Eye (tissue), 1 donor: ENCODE results near the gene CDKAL1.
"Not testable (repeated sequence)": the region's sequence is repeated elsewhere in the genome, so short reads cannot be mapped to it uniquely, and the experiment has no call there.

ENCODE experiments used
- DNase-seq: peaks from one replicate; pipeline ENCODE4 v3.0.0-alpha.2; 2015

CDKAL1 gene

GRCh38 chr6:20806669-20807068, 272.4 kb downstream of the CDKAL1 start:
- no peak for DNase-seq

DNA sequence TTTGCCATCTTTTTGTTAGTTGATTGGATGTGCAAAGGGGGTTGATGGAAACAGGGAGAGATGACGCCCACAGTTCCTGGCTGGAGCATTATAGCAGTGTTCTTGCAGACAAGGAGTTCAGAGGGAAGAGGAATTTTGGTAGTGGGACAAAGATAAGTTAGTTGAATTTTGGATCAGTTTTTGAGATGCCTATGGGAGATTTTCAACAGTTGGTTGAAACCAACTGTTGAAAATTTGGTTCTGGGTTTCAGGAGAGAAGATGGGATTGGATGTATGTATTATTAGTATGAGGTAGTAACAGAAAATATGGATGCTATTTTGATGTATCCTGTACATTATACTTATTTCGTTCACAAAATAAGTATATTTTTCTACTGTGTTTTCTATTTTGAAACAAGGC, 274.2 kb downstream of the CDKAL1 start:
- DNase-seq: no peak

DNA sequence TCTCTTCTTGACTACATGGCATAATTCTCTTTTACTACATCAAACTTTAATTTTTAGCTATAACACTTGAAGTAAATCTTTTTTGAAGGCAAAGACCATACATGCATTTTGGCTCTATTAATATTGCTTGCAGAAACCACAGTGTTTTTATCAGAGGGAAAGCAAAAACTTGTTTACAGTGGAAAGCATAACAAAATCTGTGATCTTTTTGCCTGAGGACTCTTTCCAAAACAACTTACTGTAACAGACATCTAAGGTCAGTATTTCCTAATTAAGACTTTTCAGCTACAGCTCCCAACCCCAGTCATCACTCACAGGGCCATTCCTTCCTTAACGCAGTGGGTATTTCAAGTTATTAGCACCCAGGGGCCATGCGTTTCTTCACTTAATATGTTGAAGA, 274.7 kb downstream of the CDKAL1 start:
- DNase-seq: no peak

- DNase-seq: no peak
Observed at GRCh38 chr6:20810727-20811108, 276.5 kb downstream of the CDKAL1 start.

- peak; percentile 77 for DNase-seq
Observed at GRCh38 chr6:20811109-20811761, 277.0 kb downstream of the CDKAL1 start.

DNA sequence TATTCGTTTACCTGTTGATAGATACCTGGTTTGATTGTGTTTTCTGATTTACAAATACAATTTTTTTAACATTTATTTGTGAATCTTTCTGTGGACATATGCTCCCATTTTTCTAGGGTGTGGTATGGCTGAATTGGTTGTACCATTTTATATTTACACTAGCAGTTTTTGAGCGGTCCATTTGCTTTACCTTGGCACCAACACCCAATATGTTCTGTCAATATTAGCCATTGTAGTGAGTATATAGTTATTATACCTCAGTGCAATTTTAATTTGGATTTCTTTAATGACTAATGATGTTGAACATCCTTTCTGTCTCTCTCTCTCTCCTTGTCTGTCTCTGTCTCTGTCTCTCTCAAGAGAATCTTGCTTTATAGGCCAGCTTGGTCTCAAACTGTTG, 278.5 kb downstream of the CDKAL1 start:
- no peak for DNase-seq

DNA sequence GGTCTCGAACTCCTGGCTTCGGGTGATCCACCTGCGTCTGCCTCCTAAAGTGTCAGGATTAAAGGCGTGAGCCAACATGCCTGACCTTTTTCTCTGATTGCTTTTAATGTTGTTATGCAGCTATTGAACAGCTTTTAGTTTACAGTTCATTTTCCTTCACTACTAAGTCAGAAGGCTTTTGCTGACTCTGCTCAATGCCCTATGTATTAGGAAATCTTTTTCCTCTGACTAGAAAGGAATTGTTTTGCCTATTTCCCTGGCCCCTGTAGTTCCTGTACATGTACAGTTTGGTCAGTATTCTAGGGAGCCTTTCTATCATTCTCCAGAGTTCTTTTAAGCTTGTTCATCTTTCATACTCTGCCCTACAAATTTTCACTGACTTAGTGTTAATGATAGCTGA, 280.2 kb downstream of the CDKAL1 start:
- DNase-seq: no peak

GRCh38 chr6:20816126-20816525, 281.9 kb downstream of the CDKAL1 start:
- no peak for DNase-seq

- no peak for DNase-seq
Observed at GRCh38 chr6:20817806-20818320, 283.6 kb downstream of the CDKAL1 start.

GRCh38 chr6:20819774-20820400, 285.6 kb downstream of the CDKAL1 start:
- no peak for DNase-seq

DNA sequence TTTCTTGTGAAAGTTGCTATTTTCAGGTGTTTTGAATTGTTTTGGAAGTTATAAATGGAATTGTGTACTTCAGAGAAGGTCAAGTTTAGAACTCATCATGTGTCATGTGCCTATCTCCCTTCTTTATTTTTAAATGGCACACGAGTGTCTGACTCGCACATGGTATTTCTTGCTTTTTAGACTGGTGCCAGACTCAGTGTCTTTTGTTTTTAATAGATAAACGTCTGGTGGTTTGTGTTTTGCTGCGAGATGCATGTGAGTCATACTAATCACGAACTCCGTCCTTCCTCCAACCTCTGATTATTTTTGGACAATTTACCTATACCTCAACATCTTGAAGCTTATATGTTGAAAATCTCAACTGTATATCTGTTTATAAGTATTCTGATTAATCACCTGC, 292.1 kb downstream of the CDKAL1 start:
- DNase-seq: no peak

DNA sequence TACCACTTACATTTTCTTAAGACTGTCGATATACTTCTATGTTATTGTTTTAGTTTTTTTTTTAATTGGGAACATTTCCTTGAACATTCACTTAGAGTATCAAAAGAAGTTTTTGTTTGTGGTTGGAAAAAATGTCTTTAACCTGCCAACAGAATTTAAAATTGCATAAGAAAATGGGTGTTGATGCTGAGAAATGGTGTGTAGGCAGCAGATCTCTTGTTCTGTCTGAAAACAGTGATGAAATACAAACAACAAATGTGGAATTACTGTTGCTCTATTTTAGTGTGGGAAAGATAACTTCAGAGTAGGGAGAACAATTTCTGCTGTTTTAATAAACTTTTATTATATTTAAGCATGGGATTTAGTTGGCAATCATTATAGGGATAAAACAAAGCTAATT, 293.5 kb downstream of the CDKAL1 start:
- DNase-seq: no peak

DNA sequence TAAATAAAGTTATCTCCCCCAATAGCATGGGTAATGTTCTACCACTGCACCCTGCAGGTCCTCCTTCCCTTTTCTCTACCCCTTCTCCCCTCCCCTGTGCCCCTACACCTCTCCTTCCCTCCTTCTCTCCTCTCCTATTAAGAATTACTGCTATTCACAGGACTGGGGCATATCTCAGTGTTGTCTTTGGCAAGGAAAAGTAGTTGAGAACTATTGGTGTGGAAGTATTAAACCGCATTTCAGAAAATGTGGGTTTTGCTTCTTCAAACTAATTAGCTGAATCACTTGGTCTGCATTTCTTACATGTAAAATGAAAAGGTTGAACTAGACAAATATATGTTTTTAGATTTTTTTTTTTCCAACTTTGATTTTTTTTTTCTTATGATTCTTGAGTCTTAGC, 296.3 kb downstream of the CDKAL1 start:
- no peak for DNase-seq

DNA sequence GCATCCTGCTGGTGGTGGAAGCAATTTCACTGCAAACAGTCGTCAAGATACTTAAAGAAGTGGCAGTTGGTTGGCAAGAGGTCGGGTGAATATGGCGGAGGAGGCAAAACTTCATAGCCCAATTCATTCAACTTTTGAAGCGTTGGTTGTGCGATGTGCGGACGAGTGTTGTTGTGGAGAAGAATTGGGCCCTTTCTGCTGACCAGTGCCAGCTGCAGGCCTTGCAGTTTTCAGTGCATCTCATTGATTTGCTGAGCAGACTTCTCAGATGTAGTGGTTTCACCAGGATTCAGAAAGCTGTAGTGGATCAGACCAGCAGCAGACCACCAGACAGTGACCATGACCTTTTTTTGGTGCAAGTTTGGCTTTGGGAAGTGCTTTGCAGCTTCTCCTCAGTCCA, 297.0 kb downstream of the CDKAL1 start:
- not testable (repeated sequence) for DNase-seq

GRCh38 chr6:20833881-20834515, 299.7 kb downstream of the CDKAL1 start:
- DNase-seq: no peak

DNA sequence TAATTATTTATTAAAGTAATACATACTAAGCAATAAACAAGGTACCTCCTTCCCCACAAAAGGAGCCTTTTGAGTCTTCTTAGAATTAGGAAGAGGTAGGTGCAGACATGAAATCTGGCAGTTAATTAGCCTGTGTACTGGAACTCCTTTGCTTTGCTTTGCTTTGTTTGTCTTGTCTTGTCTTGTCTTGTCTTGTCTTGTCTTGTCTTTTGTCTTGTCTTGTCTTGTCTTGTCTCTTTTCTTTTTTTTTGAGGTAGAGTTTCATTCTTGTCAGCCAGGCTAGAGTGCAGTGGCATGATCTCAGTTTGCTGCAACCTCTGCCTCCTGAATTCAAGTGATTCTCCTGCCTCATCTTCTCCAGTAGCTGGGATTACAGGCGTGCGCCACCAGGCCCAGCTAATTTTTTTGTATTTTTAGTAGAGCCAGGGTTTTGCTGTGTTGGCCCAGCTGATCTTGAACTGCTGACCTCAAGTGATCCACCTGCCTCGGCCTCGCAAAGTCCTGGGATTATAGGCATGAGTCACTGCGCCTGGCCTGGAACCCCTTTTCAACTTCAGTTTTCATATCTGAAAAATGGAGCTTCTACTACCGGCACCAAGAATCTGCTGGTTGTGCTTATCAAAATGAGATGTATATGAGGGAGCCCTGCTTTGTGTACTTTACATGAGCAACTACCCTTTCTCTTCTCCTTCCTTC, 301.2 kb downstream of the CDKAL1 start:
- no peak for DNase-seq

DNA sequence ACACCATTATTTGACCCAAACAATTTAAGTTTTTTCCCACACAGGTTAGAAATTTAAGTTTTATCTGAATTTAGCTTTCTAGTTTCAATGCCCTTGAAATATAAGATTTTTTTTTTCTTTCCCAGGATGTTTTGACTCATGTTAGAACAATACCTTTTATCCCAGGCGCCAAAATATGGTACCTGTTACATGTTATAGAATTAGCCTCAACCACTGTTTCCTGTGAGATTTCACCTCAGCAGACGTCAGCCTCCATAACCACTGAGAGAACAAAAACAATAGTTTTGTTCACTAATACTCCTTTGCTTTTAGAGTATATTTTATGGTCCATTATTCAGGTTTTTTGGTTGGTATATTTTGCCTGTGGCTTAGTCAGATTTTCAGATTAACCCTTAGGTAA, 302.9 kb downstream of the CDKAL1 start:
- no peak for DNase-seq

DNA sequence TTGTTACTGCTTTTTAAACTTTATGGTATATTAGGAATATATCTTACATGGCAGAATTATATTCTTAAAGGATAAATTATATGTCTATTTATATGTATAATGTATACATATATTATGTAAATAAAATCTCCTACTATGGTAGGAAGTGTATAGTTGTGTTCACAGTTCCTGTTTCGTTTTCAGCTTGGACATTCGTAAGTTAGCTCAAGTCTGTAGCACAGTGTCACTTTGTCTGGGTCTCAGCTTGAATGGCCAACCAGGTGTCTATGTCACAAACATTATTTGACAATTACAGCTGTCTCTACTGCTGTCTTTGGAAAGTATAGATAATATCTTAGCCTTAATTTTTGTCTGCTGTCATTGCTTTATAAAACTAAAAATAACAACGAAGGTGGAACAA, 303.9 kb downstream of the CDKAL1 start:
- no peak for DNase-seq

- DNase-seq: no peak
Observed at GRCh38 chr6:20839630-20840029, 305.4 kb downstream of the CDKAL1 start.

DNA sequence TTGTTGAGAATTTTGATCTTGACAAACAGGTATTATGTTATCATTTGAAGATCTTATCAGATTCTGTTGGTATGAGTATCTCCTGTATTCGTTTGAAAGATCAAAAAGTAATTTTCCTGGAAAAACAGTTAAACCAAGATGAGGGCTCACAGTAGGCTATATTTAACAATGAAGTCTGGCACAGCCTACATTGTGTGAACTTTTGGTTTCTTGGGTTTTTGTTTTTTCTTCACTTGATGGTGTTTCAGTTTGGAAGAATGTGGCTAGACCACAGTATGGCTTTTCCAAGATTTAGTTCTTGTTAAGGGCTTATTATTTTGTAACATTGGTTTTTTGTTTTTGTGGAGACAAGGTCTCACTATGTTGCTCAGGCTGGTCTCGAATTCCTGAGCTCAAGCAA, 306.4 kb downstream of the CDKAL1 start:
- DNase-seq: no peak

DNA sequence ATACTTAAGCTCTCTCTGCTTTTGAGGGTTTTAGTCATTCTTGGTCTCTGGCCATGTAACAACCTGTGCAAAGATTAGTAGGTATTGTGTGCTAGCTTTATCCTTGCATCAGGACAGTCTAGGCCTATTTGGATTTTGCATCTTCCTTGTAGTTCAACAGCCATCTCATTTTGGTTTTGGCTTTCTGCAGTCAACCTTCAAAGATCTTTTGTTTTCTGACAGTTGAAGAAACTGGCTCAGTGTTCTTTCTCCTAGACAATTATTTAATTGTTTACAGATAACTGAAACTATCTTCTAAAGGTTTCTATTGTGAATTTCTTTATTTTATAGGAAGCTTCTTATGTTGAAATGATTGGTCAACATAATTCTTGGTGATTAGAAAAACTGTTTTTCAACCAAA, 307.5 kb downstream of the CDKAL1 start:
- no peak for DNase-seq

DNA sequence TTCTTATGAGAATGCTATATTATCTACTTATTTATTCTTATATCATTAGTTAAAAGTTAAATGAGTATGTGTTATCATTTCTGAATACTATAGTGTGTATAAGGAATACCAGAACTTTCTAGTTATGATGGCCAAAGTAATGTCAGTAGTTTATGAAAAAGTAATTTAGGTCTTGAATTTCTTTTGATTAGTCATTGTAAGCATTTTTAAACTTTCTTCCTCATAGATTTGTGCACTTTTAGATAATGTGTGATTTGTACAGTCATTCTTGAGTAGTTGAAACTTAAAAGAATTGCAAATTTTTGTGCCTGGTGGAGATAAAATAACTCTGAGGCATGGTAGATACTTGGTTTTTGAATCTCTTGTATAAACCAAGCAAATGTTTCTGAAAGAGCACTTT, 311.3 kb downstream of the CDKAL1 start:
- DNase-seq: no peak

DNA sequence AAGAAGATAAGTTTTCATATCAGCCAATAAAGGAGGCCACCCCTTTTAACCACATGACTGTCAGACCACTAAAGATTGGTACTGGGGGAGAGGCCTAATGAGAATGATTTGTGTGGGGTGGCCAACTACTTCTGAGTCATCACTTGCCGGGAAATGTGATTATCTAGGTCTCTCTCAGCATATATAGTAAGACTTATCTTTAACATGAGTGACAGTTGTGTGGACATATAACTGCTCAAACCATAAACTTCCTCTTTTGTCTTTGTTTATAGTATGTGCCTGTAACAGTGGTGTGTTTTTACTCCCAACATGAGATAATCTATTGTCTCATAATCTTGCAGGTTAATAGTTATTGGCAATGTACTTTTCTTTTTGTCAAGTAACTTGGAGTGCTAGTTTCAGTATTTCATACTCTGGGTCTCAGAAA, 312.4 kb downstream of the CDKAL1 start:
- no peak for DNase-seq

- no peak for DNase-seq
Observed at GRCh38 chr6:20847904-20848303, 313.6 kb downstream of the CDKAL1 start.
